Stimulated activated CD4-positive, alpha-beta T cell treated with anti-CD3 and anti-CD28 coated beads, Interleukin-2, amount 100 ng/mL, for 4 hours (primary cell): Measurements from ENCODE around the gene FYB2.

Source experiments
- DNase-seq: peaks from one replicate; pipeline ENCODE4 v3.0.0-alpha.2; 2020; ENCODE audit warnings: low read depth

Gene FYB2, protein sequence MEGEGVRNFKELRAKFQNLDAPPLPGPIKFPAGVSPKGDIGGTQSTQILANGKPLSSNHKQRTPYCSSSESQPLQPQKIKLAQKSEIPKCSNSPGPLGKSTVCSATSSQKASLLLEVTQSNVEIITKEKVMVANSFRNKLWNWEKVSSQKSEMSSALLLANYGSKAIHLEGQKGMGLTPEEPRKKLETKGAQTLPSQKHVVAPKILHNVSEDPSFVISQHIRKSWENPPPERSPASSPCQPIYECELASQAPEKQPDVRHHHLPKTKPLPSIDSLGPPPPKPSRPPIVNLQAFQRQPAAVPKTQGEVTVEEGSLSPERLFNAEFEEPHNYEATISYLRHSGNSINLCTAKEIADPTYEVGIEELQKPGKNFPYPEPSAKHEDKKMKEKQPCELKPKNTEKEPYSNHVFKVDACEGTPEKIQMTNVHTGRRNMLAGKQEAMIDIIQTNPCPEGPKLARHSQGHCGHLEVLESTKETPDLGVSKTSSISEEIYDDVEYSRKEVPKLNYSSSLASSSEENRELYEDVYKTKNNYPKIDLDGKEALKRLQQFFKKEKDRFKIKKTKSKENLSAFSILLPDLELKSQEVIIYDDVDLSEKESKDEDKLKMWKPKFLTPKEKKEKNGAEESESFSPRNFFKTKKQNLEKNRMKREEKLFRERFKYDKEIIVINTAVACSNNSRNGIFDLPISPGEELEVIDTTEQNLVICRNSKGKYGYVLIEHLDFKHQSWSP

DNA sequence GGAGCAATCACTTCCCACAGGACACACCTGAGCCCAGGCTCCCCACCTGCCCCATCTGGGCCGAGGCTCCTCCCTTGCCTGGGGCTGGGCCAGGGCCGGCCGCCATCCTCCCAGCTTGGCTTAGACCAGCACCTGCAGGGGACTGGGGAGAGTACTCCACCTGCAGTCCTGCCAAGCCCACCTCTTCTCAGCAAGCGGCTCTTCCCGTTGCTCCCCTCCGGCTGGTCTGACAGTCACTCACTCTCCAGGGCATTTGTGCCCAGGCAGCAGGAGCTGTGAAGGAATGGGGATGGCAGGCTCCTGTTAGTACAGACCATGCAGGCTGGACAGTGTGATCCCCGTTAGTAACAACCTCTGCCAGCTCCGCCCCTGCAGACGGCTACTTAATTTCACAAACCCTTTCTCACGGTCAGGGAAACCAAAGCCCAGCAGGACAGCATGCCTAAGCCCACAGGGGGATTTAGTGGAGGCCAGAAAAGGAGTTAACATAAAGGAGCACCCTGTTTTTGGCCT lies at the start of gene FYB2:
TSS of gene FYB2 (minus strand) at position 18 of the 513 bp plus-strand sequence. CDS start 114 bp downstream, outside the sequence.
- no peak for DNase-seq

DNA sequence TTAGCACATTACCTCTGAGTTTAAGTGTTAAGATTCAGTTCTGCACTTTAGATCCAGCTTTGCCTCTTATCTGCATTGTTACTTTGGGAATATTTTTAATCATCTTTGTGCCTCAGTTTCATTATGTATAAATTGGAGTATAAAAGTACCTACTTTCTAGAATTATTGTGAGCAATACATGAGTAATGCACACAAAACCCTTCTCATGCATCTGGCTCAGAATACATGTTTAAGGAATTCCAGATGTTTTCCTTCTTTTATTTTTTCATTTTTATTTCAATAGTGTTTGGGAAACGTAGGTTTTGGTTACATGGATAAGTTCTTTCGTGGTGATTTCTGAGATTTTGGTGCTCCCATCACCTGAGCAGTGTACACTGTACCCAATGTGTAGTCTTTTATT lies 49.6 kb upstream of the FYB2 start:
- DNase-seq: no peak

DNA sequence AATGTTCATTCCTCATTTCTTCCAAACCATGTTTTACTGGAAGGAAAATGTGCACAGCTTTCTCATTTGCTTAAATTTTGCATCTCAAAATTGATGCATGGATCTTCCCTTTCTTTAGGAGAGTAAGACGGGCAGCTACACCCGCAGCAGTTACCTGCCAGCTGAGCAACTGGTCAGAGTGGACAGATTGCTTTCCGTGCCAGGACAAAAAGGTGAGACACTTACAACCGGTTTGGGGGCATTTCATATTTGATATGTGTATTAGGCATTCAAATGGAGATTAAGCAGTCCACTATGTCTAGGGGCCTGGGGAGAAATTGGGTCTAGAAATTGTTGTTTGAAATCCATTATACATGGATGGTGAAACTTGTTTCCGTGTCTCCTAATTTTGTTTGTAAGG lies 48.3 kb upstream of the FYB2 start:
- DNase-seq: no peak

DNA sequence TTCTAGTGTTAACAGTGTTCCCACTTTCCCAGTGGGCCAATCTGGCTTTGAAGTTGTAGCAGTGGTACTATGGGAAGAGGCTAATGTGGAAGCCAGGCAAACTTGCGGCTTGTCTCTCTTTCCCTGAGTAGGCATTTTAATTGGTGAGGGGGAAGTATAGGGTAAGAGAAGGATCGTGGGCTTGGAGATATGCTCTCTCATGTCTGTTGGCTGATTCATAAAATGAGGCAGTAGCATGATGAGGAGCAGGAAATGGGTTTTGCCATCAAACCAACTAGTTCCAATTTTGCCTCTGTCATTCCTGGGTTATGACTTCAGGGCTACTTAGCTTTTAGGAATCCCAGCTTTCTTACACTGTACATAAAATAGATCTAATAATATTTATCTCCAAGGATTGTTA lies 47.5 kb upstream of the FYB2 start:
- DNase-seq: no peak

DNA sequence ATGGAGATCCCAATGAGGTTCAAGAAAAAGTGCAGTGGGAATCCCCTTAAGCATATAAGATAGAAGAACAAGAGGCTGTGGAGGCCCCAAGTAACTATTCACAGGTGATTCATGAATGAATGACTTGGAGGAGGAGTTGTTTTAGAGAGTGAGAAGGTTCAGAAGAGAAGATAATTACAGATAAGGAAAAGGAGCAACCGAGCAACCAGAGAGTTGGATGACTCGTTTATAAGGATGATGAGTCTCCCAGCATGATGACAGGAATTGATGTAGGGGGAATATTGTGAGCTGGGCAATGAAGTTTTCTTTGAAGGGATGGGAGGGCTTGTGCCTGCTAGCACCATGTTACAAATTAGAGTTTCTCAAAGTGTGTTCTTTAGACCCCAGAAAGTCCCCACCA lies 45.2 kb upstream of the FYB2 start:
- DNase-seq: no peak

DNA sequence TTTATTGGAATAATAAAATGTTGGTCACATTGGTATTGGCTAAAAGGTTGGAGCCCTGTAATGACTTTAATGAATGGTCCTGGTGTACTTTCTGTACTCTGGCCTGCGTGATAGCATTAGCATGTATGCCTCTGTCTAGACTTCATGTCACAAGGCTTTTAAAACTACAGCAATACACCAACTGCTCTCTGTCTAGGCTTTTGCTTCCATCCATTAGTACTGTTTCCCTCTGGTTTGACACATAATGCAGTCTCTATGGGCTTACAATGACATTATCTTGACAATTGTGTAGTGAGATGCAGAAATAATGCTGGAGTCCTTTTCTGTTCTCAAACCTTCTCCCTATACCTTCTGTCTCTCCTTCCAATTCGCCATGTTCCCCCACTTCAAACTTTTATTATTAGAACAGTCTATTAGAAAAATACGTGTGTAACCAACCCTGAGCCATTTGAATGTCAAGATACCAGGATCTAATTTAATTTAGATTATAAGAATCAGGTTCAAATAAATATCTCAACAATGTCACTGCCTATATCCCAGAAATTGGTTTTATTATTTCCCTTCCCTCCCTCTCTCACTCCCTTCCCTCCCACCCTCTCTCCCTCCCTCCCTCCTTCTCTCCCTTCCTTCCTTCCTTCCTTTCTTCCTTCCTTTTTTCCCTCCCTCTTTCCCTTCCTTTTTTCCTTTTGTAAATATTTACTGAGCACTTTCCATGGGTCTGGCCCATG lies 44.2 kb upstream of the FYB2 start:
- DNase-seq: no peak

DNA sequence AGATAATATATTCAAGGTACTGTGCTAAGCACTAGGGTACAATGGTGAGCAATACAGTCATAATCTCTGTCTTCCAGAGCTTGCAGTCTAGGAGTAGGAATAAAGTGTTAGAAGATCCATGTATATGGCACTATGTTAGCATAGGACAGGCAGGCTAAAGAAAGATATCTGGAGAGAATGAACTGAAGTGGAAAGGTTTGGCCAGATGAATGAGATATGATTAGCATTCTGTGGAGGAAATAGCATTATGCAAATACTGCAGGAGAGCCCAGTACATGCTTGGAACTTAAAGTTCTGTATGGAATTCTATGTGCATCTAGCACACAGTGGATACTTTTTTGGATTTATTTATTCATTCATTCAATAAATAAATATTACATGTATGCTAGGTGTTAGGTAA lies 40.1 kb upstream of the FYB2 start:
- DNase-seq: no peak

DNA sequence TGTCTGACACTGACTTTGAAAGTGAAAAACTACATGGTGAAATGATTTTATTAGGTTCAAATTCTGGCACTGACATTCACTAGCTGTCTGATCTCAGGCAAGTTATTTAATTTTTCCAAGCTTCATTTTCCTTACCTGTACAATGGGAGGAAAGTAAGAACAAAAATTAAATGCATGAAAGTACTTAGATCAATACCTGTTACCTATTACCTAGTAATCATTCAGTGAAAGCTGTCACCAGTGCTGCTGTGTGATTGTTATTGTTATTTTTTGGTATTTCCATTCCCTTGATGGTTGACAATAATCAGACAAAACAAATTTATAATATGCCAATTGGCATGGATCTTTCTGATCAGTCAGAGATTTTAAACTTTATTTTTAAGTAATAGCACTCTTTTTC lies 37.0 kb upstream of the FYB2 start:
- DNase-seq: no peak

DNA sequence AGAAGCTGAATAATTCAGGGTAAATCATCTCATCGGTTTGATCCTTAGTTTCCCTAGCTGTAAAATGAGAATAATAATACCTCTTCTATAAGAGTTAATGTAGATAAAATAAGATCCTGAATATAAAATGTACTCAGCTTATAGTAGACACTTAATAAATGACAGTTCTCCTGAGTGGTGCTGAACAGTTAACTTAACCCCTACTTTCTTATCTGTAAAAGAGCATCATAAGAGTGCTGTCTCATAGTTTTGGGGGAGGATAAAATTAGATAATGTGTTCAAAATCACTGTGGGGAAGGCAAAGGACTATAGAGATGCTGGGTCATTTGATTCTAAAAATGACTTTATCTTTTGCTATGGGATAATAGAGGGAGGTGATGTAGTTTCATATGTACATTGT lies 36.0 kb upstream of the FYB2 start:
- DNase-seq: no peak

DNA sequence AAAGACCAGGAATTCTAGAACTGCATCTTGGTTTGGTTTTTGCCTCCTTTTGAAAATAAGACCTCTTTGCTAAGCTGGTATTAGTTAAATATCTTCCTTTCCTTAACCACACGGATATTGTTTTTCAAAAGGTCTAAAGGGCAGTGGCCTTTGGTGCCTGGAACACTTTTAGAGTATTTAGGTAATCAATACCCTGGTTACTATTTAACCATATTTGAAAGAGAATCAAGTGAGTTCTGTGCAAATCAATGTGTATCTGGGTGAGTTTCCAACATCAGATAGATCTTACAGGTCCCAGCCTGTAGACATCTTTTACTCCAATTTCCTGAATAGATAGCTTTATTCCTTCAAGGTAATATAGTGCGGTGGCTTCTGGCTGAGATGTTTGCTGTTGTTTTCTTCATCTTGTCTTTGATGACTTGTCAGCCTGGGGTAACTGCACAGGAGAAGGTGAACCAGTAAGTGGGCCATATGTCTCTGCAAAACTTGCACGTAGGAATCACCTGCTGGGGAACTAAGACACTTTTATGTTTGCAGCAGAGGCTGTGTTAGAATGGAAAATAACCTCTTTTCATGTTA lies 35.4 kb upstream of the FYB2 start, which contains the start of gene C8A:
TSS of gene C8A (plus strand) at position 277 of the 579 bp plus-strand sequence. CDS start at position 382, 105 bp downstream.
- DNase-seq: no peak

DNA sequence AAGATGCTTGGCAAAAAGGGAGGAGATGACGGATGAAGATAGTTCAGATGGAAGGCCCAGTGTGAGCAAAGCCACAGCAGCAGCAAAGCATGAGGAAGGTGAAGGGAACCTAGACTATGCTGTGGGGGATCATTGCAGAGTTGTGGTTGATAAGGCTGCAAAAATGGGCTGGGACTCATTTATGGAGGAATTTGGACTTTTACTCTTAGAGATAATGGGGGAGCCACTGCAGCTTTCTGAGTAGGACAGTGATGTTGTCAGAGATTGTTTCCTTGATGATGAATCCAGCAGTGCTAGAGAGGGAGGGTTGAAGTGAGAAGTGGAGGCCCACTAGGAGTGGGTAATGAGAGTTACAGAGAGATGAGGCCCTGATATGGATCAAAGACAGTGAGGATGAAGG lies 33.3 kb upstream of the FYB2 start:
- DNase-seq: no peak

DNA sequence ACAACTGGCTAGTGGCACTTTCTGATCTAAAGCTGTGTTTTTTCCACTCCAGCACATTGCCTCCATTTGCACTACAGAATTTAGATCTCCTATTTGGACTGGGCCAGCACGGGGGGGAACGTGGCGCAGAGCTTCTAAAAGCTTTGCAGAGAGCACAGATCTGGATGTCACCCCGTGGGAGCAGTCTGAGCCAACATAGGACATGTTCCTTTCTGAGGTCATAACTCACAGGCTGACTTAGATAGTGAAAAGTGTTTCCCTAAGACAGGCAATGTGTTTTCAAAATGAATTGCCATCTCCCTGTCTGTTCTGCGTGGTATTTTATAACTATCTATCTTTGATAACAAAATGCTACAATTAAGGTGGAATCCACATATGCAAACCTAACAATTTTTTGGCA lies 31.7 kb upstream of the FYB2 start:
- DNase-seq: no peak

DNA sequence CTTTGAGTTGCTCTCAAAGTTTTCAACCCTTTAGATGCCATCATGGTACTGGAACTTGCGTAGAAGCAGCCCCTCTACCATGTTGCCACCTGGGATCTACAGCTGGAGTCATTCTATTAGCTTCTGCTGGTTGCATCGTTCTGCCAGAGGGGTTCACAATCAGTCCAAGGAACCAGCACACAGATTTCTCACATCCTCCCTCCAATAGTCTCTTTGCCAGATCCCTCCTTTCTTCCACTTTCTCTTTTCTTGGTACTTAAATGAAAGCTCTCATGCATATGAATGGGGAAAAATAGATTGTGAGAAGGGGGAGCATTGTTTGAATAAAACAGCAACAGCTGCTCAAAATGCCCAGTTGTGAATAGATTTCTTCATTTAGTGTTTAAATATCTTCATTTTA lies 31.2 kb upstream of the FYB2 start:
- DNase-seq: no peak

DNA sequence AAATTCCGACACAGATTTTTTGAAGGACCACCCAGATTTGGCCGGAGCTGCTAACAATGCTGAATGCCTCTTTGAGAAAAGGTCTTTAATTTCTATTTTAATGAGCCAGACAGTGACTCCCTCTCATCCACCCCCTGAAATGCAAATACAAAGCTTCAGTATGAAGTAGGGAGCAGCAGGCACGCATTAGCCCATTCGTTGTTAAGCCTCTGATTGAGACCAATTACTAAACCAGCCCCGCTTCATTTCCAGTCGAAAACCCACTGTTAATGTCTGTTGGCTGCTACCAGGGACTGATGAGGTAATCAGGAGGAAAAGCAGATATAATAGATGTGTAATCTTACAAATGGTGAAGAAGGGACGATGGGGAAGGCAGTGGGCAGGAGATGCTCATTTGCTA lies 30.5 kb upstream of the FYB2 start:
- no peak for DNase-seq

DNA sequence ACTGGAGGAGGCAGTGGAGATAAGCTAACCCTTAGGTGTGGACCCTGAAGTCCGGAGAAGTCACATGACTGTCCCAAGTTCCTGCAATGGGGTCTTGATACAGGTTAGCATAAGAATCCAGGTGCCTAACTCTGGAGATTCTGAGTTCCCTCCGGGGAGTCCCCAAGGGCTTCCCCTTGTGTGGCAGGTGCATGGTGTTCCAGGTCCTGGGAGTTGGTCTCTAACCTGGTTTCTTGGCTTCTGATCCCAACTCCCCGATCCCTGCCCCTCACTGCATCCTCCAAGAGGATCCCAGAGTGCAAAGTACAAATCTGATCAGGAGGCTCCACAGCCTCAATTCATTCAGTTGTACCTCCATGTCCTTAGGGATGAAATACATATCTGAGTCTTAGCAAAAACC lies 26.1 kb upstream of the FYB2 start:
- no peak for DNase-seq

DNA sequence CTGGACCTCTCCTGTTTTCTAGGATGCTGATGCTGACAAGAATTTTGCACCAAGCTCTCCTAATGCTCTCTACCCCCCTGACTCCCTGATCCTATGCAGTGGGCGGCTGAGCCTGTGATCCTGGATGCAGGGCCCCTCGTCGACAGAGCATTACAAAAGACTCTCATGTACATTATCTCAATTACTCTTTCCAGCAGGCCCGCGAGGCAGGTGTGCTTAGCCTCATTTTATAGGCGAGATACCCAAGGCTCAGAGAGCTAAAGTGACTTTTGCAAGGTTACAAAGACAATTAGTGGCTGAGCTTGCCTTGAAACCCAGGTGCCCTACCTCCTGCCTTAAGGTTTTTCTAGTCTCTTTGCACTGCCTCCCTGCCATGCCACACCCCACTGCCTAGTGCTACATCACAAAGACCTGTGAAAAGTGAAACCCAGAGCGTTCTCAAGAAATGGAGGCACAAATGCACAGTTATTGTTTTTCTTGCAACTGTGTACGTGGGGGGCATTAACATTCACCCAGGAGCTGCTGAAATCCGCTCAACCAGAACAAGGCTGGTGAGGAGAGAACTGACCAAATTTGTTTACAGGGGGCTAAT lies 25.4 kb upstream of the FYB2 start:
- DNase-seq: no peak

DNA sequence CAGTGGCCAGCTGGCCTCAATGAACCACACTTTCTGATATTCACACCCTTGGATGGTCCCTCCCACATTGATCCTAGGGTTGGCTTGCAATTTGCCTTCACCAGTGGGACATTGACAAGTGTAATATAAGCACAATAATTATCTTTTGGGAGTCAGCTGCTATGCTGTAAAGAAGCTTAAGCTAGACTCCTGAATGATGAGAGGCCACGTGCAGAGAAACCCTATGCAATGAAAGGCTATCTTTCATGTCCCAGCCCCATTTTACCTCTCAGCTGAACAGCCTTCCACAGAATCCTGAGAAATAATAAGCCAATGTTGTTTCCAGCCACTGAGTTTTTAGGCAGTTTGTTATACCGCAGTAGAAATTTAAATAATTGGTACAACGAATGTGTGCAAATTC lies 24.3 kb upstream of the FYB2 start:
- no peak for DNase-seq

DNA sequence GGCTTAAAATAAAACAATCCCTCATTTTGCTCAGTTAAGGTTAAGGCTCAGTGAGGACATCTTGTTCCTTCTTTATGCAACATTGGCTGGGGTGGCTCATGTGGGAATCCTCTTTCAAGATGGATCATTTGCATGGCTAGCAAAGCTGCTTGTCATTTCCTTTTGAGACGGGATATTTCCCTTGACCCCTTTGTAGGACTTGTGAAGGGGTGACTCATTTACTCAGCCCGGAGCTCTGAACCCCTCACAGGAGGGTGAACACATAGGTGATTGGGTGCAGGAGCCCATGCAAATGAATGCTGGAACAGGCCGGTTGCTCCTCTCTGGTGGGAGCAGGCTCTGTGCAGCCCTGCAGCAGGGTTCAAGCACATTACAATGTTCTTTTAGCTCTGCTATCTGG lies 19.6 kb upstream of the FYB2 start:
- DNase-seq: no peak

DNA sequence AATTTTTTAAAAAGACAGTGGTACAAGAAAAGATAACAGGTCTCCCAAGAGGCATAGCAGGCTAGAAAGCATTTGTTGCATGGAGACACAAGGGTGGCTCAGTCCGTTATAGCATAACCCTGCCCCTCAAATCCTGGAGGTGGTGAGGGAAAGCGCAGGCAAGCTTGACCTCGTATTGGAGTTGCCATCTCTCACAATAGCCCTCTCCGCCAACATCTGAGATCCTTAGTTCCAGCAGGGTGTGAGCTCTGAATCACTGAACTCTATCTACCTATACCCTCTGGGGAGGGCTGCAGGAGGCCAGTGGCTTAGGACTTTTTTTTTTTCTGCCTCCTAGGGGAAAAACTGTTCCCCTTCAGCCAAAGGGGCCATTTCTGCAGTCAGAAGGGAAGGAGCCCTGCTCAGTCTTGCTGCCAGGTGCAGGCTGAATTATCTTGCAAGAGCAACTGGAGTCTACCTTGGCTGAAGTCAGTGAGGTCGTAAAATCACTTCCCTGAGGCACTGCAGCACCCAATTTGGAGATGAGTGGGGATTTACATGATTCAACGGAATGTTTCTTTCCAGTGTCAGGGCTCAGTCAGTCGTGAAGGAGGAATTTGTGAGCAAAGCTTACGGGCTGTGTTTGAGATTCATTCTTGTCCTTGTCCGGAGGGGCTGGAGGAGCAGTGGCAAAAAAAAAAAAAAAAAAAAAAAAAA lies 18.2 kb upstream of the FYB2 start:
- DNase-seq: no peak

DNA sequence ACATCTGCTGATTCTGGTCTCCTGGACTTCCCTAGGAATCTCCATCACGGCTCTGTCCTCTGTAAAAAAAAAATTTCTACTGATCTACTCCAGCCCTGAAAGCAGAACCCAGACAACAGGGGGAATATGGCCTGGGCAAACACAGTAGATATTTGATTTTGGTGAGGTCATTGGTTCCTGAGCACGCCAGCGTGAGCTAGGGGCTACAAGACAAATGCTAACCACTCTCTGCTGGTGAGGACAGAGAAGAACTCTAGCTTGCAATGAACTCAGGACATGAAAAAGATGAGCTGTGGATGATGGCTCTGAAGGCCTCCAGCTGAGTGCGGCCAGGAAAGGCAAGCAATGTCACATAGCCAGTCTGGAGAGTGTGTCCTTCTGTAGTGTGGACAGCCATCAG lies 17.2 kb upstream of the FYB2 start:
- no peak for DNase-seq

DNA sequence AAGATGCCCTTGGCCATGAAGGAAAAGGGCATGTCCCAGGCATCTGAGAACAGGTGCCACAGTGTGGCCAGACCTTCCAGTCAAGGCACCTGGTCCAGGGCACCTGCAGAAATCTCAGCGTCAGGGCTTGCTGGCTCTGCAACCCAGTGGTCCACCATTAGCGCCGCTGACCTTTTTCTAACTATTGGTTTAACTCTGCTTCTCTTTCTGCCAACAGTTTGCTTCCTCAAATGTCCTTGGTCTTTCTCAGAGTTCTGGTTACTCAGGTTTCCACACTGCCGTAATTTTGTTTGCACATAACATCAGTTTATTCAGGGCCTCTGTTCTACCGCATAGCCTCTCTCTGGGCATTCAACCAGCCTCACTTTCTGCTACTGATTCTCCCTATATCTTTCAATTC lies 16.5 kb upstream of the FYB2 start:
- DNase-seq: no peak
